AG09309 (cell line): ENCODE results near the gene SLC6A1.
"Not testable (repeated sequence)": the region's sequence is repeated elsewhere in the genome, so short reads cannot be mapped to it uniquely, and the experiment has no call there.

Experiments
- DNase-seq: peaks from one replicate; pipeline ENCODE4 v3.0.0-alpha.2; 2010; ENCODE audit warnings: low read depth
- H3K4me3 ChIP-seq: 2 replicates; pipeline ENCODE4 v1.5.1; 2011; ENCODE audit warnings: mild to moderate bottlenecking, low read depth, low read length, moderate library complexity; ENCODE audit not compliant: control insufficient read depth
- TF ChIP-seq, protein P1 (sequence below): IDR thresholded peaks from 2 replicates; pipeline ENCODE4 v1.5.1; 2011; ENCODE audit warnings: mild to moderate bottlenecking, low read depth, low read length, inconsistent platforms; ENCODE audit not compliant: insufficient read depth, control insufficient read depth; ENCODE audit errors: missing control alignments

Gene SLC6A1

DNA sequence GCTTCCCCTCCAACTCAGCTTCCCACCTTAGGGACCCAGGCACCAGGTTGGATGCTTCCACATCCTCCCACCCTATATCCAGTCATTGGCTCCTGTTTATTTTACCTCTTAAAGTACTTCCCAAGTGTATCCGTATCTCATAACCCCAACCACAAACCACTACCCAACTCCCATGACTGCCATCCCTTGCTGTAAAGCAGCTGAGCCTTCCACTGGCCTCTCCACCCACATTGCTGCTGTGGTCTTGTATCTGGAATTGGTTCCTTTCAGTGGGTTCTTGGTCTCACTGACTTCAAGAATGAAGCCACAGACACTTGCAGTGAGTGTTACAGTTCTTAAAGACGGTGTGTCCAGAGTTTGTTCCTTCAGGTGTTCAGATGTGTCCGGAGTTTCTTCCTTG is 81.9 kb downstream of the SLC6A1 start:
- TF ChIP-seq, protein P1, sequence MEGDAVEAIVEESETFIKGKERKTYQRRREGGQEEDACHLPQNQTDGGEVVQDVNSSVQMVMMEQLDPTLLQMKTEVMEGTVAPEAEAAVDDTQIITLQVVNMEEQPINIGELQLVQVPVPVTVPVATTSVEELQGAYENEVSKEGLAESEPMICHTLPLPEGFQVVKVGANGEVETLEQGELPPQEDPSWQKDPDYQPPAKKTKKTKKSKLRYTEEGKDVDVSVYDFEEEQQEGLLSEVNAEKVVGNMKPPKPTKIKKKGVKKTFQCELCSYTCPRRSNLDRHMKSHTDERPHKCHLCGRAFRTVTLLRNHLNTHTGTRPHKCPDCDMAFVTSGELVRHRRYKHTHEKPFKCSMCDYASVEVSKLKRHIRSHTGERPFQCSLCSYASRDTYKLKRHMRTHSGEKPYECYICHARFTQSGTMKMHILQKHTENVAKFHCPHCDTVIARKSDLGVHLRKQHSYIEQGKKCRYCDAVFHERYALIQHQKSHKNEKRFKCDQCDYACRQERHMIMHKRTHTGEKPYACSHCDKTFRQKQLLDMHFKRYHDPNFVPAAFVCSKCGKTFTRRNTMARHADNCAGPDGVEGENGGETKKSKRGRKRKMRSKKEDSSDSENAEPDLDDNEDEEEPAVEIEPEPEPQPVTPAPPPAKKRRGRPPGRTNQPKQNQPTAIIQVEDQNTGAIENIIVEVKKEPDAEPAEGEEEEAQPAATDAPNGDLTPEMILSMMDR, result no peak
- no peak overlapping the region for H3K4me3 ChIP-seq
- no peak for DNase-seq

DNA sequence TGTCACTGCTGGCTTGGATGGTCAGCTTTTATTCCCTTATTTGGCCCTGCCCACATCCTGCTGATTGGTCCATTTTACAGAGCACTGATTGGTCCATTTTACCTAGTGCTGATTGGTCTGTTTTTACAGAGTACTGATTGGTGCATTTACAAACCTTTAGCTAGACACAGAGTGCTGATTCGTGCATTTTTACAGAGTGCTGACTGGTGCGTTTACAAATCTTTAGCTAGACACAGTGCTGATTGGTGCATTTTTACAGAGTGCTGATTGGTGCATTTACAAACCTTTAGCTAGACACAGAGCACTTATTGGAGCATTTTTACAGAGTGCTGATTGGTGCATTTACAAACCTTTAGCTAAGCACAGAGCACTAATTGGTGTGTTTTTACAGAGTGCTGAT is 82.6 kb downstream of the SLC6A1 start:
- not testable (repeated sequence) for DNase-seq, H3K4me3 ChIP-seq

DNA sequence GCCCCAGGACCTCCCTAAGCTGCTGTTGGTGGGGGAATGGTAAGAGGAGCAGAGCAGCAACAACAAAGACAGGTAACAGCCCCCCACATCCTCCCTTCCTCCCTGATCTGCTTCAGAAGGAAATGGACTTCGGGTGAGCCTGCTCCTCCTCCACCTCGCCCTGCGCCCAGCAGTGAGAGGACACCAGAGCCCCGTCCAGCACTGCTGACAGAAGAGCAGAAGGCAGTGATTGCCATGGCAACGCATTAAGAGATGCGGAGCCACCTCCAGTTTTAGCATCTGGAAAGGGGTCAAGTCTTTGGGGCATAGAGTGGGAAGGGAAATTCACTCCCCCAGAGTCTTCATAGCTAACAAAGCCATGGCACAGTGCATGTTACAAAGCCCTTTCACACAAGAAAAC is 84.2 kb downstream of the SLC6A1 start:
- H3K4me3 ChIP-seq, result no peak overlapping the region
- DNase-seq, result no peak
- TF ChIP-seq, protein P1, result no peak

GRCh38 chr3:11077466-11077865 is 84.9 kb downstream of the SLC6A1 start:
- H3K4me3 ChIP-seq, result no peak overlapping the region
- TF ChIP-seq, protein P1, result no peak
- DNase-seq, result peak; percentile 76

DNA sequence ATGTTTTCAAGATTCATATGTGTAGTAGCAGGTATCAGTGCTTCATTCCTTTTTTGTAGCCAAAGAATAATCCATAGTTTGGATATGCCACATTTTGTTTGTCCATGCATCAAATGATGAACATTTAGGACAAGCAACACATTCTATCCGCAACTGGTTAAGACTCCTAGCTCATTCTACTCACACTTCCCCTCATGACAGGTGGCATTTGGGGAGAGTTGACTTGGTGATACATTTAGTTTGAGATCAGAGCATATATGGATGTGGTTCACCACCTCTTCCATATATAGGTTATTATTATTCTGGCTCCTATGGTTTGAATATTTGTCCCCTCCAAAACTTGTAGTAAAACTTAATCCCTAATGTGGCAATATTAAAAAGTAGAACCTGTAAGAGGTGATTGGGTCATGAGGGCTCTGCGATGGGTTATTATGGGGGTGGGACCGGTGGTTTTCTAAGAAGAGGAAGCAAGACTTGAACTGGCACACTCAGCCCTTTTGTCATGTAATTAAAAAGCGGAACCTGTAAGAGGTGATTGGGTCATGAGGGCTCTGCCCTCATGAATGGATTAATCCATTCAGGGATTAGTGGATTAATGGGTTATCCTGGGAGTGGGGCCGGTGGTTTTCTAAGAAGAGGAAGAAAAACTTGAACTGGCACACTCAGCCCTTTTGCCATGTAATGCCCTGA is 86.4 kb downstream of the SLC6A1 start:
- no peak overlapping the region for H3K4me3 ChIP-seq
- no peak for DNase-seq
- TF ChIP-seq, protein P1, result no peak

- no peak overlapping the region for H3K4me3 ChIP-seq
- TF ChIP-seq, protein P1, result no peak
- no peak for DNase-seq
These were observed 87.9 kb downstream of the SLC6A1 start for GRCh38 chr3:11080492-11080891.

- H3K4me3 ChIP-seq, result no peak overlapping the region
- TF ChIP-seq, protein P1, result no peak
- no peak for DNase-seq
These were observed 91.5 kb downstream of the SLC6A1 start for GRCh38 chr3:11084098-11084497.
